Right cardiac atrium (tissue), 5 donors: Measurements from ENCODE around the gene DAB1. TPM values are rescaled to one million over a fixed set of nuclear protein-coding genes. Genes with fewer than 3 reads are reported as not detected.

Source experiments
- ATAC-seq, 2 donors: fragments of 200-7000 bp; cut with Tn5 transposase; one replicate each; pipeline versions ENCODE4 v1.8.0 to v1.9.1; 2020; ENCODE audit warnings: moderate library complexity in 2 of 2, mild to moderate bottlenecking in 1 of 2
- DNase-seq, 3 donors: peaks; one replicate each; pipeline ENCODE4 v3.0.0-alpha.2; 2020
- H3K27ac ChIP-seq: one replicate; pipeline ENCODE4 v1.5.1; 2013; ENCODE audit warnings: mild to moderate bottlenecking, low read length, control low read depth, moderate library complexity
- H3K27me3 ChIP-seq: one replicate; pipeline ENCODE4 v1.6.1; 2013; ENCODE audit not compliant: control insufficient read depth, insufficient read depth
- H3K4me1 ChIP-seq: one replicate; pipeline ENCODE4 v1.6.1; 2013; ENCODE audit warnings: low read length; ENCODE audit not compliant: control insufficient read depth, insufficient read depth
- H3K4me3 ChIP-seq: one replicate; pipeline ENCODE4 v1.5.1; 2013; ENCODE audit warnings: low read length, control low read depth
- H3K9me3 ChIP-seq: one replicate; pipeline ENCODE4 v1.6.1; 2013; ENCODE audit warnings: low read length; ENCODE audit not compliant: control insufficient read depth
- WGBS: extraction: QIAGEN DNeasy Blood & Tissue Kit; methylation state at CpG from one replicate; pipeline ENCODE4 v1.1.7; 2013; 5-methylcytosine and 5-hydroxymethylcytosine counted together
- intact Hi-C, 4 donors: fragments of 100-400 bp; cut with DNase I; formaldehyde crosslinking; loops; one replicate each; pipeline versions ENCODE4 v1.11.0 to v1.14.0; 2022 to 2023
- polyA plus RNA-seq: library from polyadenylated mRNA; stranded (reverse); fragments of 200-250 nt; gene quantifications from one replicate; pipeline ENCODE4 v1.2.3, GENCODE V29; 2013
- total RNA-seq, 4 donors: library from RNA; stranded (reverse); fragmentation: NEBNext Ultra II Directional; extraction: Animal tissue kit (Norgen Biotek cat#: 25700); gene quantifications; one replicate each; pipeline ENCODE4 v1.2.1, GENCODE V29; 2021
- donor health status: healthy with polysubstance abuse.
- donor health status: DM: no; HTN: yes; CAD: no.
- donor health status: DM: no; HTN: no; CAD: no.
- donor health status: DM: no; HTN: yes; CAD: no; lungs with severe emphysema.
- donor health status: DM: yes; HTN: yes; CAD: no.

Gene DAB1
- total and polyA plus RNA-seq, 5 donors: 2.5 to 10.8 (median 8.7) TPM

DNA sequence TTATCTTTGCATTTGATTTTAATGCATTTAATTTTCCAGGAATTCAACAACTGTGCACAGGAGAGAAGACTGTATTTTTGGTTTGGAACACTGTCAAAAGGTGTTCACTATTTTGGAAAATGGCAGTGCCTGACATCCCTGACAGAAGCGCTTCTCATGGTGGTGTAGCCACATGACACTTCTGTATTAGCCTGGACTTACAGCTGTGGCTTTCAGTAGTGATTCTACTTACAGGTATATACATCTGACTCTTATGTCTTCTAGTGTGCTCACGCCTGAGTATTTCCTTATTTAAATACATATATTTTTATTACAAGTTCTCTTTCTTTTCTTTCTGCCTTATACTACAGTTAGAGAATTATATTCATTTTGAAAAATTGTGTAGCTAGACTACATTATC, 405.7 kb downstream of the DAB1 start:
- no peaks in the 10 kb centered on the region for H3K4me1 ChIP-seq
- ATAC-seq: no peak
- H3K9me3 ChIP-seq: no peaks in the 10 kb centered on the region
- no peak overlapping the region for H3K4me3 ChIP-seq
- no peak overlapping the region for H3K27ac ChIP-seq
- no peak for DNase-seq
- WGBS: 89% methylated on average over 2 of the region's 2 CpGs
- no peaks in the 10 kb centered on the region for H3K27me3 ChIP-seq
- intact Hi-C loops: no loop called here

DNA sequence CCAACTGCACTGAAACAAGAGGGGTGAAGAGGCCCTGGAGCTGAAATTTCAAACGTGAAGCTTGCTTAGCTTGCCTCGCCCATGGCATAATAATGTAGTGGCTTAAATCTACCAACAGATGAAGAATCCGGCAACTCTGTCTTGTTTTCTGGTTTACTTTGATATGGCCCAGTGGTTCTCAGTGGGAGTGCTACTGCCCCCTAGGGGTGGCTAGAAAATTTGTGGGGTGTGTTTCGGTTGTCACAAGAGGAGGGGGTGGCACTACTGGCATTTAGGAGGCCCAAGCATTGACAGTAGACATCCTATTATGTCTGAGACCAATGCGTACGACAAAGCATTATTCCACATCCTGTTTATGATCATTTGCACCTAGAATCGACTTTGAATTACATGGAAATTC, 406.1 kb downstream of the DAB1 start:
- no peak for DNase-seq
- Histone ChIP-seq H3K9me3 (no peaks in the 10 kb centered on the region), H3K27me3 (no peaks in the 10 kb centered on the region), H3K27ac (no peak overlapping the region), H3K4me3 (no peak overlapping the region), H3K4me1 (no peaks in the 10 kb centered on the region)
- intact Hi-C loops: no loop called here
- no peak for ATAC-seq
- WGBS: 74% methylated on average over 7 of the region's 7 CpGs

DNA sequence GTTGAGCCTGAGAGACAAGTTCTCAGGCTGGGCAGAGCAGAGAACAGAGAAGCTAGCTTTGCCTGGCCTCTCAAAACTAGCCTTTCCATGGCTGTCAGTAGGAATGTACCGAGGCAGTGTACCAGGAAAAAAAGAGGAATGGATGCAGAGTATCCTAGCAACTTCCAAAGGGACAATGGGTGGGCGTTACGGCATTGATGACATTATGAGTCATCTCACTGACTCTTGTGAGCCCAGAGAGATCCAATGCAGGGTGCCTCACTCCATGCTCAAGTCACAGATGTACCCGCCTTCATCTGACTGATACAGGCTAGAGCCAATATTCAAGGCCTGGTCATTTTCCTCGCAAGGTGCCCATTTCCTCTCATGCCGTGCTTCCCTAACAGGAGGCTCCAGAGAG, 406.7 kb downstream of the DAB1 start:
- no peaks in the 10 kb centered on the region for H3K27me3 ChIP-seq
- no peak overlapping the region for H3K4me3 ChIP-seq
- no peaks in the 10 kb centered on the region for H3K4me1 ChIP-seq
- no peaks in the 10 kb centered on the region for H3K9me3 ChIP-seq
- intact Hi-C loops: no loop called here
- H3K27ac ChIP-seq: no peak overlapping the region
- 80% methylated on average over 6 of the region's 6 CpGs for WGBS
- ATAC-seq: no peak
- DNase-seq: no peak

DNA sequence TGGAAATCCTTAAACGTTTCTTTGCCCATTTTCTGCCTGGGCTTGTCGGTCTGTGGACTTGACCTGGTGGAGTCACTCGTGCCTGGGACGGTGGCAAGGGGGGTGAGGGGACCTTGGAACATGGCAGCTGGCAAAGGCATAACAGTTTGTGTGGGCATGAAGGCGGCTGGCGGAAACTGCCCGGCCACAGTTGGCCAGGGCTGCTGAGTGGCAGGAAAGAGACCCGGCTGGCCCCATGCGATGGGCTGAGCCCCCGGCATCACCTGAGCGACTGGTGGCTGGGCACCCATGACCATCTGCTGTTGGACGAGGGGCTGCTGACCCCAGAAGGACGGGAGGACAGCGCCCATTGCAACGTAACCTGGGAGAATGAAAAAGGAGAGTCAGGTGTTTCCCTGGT, 408.8 kb downstream of the DAB1 start:
- H3K27me3 ChIP-seq: no peaks in the 10 kb centered on the region
- H3K9me3 ChIP-seq: no peaks in the 10 kb centered on the region
- intact Hi-C loops: no loop called here
- 92% methylated on average over 15 of the region's 15 CpGs for WGBS
- ATAC-seq (no peak), DNase-seq (peak in 1 of 3 donors; percentile 49)
- no peaks in the 10 kb centered on the region for H3K4me1 ChIP-seq
- no peak overlapping the region for H3K4me3 ChIP-seq
- no peak overlapping the region for H3K27ac ChIP-seq

DNA sequence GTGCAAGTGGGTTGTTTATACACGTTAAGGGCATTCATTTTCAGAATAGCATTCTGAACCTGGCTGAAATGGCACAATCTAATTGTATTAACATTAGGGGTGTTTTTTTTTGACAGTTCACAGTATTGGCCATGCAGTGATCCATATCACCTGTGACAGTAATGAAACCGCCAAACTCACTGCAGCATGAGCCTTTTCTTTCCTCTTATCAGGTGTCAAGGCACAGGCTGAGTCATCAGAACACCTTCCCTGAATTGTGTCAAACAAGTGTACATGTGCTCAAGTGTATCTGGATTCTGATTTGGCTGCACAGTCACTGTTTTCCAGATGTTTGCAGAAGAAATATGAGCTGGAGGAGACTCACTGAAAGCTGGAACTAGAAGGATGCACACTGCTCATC, 410.3 kb downstream of the DAB1 start:
- no peak overlapping the region for H3K4me3 ChIP-seq
- H3K4me1 ChIP-seq: no peaks in the 10 kb centered on the region
- intact Hi-C loops: no loop called here
- H3K9me3 ChIP-seq: no peaks in the 10 kb centered on the region
- no peaks in the 10 kb centered on the region for H3K27me3 ChIP-seq
- DNase-seq (no peak), ATAC-seq (no peak)
- WGBS: 41% methylated on average over 2 of the region's 2 CpGs
- no peak overlapping the region for H3K27ac ChIP-seq

DNA sequence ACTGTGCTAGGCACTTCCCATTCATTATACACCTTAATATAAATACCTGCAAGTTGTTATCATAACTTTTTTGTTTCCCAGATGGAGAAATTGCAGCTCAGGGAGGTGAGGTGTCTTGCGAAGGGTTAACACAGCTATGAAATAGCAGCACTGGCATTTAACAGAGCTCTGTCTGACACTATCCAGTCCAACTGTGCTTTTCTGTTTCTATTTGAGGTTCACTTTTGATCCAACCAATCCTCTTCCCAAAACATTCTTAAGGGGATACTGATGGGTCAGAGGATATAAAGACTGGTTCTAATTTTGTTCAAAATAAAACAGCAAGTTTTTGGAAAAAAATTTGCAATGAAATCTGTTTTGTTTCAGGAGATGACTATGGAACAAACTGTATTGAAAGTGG, 411.5 kb downstream of the DAB1 start:
- no peaks in the 10 kb centered on the region for H3K9me3 ChIP-seq
- H3K4me3 ChIP-seq: no peak overlapping the region
- ATAC-seq (no peak), DNase-seq (no peak)
- WGBS: 82% methylated on average over 1 of the region's 1 CpG
- intact Hi-C loops: no loop called here
- no peaks in the 10 kb centered on the region for H3K27me3 ChIP-seq
- no peak overlapping the region for H3K27ac ChIP-seq
- no peaks in the 10 kb centered on the region for H3K4me1 ChIP-seq

DNA sequence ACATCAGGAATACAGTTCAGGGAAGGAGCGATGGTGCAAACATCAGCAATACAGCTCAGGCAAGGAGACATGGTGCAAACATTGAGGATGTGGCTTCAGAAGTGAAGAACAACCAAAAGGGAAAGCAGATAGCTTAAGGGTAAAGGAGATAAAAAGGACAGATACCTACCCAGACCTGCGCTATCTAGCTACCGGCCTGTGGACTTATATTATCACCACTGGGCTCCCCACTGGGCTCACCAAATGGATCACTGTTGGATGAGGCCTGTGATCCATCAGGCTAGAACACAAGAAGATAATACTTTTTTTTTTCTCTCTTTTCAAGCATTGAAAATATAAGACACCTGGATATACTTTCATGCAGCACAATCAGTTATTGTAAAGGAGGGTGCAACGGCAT, 413.3 kb downstream of the DAB1 start:
- H3K27ac ChIP-seq: no peak overlapping the region
- H3K27me3 ChIP-seq: no peaks in the 10 kb centered on the region
- WGBS: 78% methylated on average over 4 of the region's 4 CpGs
- intact Hi-C loops: no loop called here
- H3K9me3 ChIP-seq: no peaks in the 10 kb centered on the region
- H3K4me1 ChIP-seq: no peaks in the 10 kb centered on the region
- DNase-seq (no peak), ATAC-seq (no peak)
- H3K4me3 ChIP-seq: no peak overlapping the region

DNA sequence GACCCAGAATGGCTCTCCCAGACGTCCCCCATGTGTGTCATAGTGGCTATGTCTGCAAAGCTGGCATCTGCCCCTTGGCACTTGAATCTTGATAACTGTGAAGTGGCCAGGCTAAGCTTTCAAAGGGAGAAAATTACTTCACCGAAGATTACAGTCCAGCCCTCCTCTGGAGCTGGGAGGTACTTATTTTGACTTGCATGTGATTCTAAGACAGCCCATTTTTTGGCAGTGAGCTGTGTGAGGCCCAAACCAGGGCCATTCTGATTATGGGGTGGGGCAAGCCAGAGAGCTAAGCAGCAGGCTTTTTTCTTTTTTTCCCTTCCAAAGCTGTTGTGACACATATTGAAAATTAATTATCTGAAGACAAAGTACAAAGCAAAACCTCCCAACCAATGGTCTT, 415.9 kb downstream of the DAB1 start:
- Histone ChIP-seq H3K27ac (no peak overlapping the region), H3K27me3 (no peaks in the 10 kb centered on the region), H3K9me3 (no peaks in the 10 kb centered on the region), H3K4me3 (no peak overlapping the region), H3K4me1 (no peaks in the 10 kb centered on the region)
- DNase-seq (no peak), ATAC-seq (peak in 1 of 2 donors; percentile 26)
- 25% methylated on average over 2 of the region's 2 CpGs for WGBS
- intact Hi-C loops: no loop called here

DNA sequence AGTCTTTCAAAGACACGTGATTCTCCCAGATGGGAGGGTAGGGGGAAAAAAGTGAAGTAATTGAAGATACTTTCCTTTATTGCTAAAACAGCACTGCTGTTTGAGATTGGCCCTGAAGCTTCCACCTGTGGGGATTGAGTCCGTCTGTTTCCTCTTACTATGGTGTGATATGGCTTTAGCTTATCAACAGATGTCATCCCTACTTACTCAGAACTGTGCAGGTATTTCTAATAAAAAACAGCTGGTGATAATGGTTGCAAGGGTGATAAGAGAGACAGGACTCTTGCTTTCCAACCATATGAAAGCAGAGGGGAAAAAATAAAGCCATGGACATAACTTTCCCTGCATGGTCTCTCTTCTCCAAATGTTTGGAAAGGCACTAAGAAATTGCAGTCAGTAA, 416.4 kb downstream of the DAB1 start:
- no peaks in the 10 kb centered on the region for H3K27me3 ChIP-seq
- H3K4me1 ChIP-seq: no peaks in the 10 kb centered on the region
- WGBS: 60% methylated on average over 2 of the region's 2 CpGs
- H3K9me3 ChIP-seq: no peaks in the 10 kb centered on the region
- DNase-seq (no peak), ATAC-seq (no peak)
- H3K27ac ChIP-seq: no peak overlapping the region
- no peak overlapping the region for H3K4me3 ChIP-seq
- intact Hi-C loops: no loop called here

DNA sequence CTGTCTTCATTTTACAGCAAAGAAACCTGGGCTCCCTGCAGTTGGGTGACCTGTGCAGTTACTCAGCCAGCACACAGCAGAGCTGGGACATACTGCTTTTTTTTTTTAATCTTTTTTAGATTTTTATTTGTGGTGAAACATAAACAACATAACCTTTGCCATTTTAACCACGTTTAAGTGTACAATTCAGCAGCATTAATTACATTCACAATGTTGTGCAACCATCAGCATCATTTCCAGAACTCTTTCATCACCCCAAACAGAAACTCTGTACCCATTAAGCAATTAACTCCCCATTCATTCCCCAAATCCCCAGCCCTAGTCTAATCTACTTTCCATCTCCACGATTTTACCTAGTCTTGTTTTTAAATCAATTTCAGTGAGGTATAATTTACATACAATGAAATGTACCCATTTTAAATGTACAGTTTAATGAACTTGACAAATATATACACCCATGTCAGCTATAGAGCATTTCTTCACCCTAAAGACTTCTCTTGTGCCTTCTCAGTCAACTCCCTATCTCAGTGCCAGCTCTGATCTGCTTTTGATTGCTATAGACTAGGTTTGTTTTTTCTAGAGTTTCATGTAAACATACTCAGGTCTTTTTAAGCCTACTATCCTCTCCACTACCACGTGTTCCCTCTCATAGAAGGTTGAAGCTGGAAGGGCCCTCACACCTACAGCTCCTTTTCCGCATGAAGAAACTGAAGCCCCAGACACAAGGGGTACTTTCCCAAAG, 420.3 kb downstream of the DAB1 start:
- Histone ChIP-seq H3K9me3 (no peaks in the 10 kb centered on the region), H3K4me1 (no peaks in the 10 kb centered on the region), H3K4me3 (no peak overlapping the region), H3K27ac (no peak overlapping the region), H3K27me3 (no peaks in the 10 kb centered on the region)
- ATAC-seq (no peak), DNase-seq (no peak)
- intact Hi-C loops: no loop called here
- WGBS: 61% methylated on average over 4 of the region's 4 CpGs

DNA sequence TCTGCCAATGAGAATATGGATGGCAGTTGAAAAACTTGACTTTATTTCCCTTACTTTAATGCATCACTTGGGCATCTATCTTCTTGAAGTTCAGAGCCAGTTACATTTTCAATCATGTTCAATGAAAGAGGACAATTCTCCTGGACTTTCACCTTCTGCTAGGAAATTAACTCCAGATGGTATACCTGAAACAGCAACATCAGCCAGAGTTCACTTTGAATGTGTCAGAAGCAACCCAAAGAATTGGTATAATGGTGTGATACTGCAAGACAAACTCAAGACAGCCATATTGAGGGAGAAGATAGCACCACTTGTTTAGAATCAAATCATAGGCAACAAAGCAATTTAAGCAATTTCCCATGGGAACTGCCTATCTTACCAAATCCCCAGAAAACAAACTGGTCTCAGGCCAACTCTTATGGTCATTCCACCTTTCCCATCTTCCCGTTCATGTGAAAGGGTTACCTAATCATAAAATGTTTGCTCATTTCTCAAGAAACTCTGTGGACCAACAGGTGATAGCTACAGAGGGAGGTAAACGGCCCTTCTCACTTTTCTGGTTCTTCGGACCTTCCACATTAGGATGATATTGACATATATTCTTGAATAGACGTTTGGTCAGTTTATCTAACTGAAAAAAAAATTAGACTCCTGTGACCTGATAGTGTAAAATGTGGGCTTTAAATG, 428.3 kb downstream of the DAB1 start:
- Histone ChIP-seq H3K9me3 (no peaks in the 10 kb centered on the region), H3K4me3 (no peak overlapping the region), H3K27me3 (no peaks in the 10 kb centered on the region), H3K4me1 (no peaks in the 10 kb centered on the region), H3K27ac (no peak overlapping the region)
- 83% methylated on average over 4 of the region's 4 CpGs for WGBS
- intact Hi-C loops: no loop called here
- ATAC-seq: no peak
- DNase-seq: no peak
